Activated CD4-positive, alpha-beta T cell treated with anti-CD3 and anti-CD28 coated beads, Interleukin-2, amount 10 ng/mL, durations not matched to agents 7 days and 5 days (primary cell): ENCODE measurements around the gene FHL1. TPM values are rescaled to one million over a fixed set of nuclear protein-coding genes. Genes with fewer than 3 reads are reported as not detected.

Source experiments
- CTCF ChIA-PET: fragments of 350-600 bp; sonication (Branson Sonifier 250); formaldehyde crosslinking; loops from one replicate; lab custom pipeline; 2021; ENCODE audit warnings: antibody characterized with exemption; lab: Charles Lee
- POLR2A ChIA-PET: fragments of 350-600 bp; sonication (Branson Sonifier 250); formaldehyde crosslinking; loops from one replicate; lab custom pipeline; 2021; ENCODE audit warnings: antibody characterized with exemption; lab: Charles Lee
- DNase-seq: peaks from one replicate; pipeline ENCODE4 v3.0.0-alpha.2; 2020
- H3K27ac Mint-ChIP-seq: one replicate; pipeline ENCODE4 v1.8.0; 2021; ENCODE audit warnings: mild to moderate bottlenecking, moderate library complexity, mixed read lengths
- H3K27me3 Mint-ChIP-seq: one replicate; pipeline ENCODE4 v1.8.0; 2021; ENCODE audit warnings: mixed read lengths
- H3K36me3 Mint-ChIP-seq: one replicate; pipeline ENCODE4 v1.8.0; 2021; ENCODE audit warnings: low read depth, mixed read lengths
- H3K4me1 Mint-ChIP-seq: one replicate; pipeline ENCODE4 v1.8.0; 2021; ENCODE audit warnings: mixed read lengths
- H3K4me3 Mint-ChIP-seq: one replicate; pipeline ENCODE4 v1.8.0; 2021; ENCODE audit warnings: mild to moderate bottlenecking, moderate library complexity, mixed read lengths
- H3K9me3 Mint-ChIP-seq: one replicate; pipeline ENCODE4 v1.8.0; 2021; ENCODE audit warnings: mixed read lengths
- total RNA-seq, 2 experiments: library from RNA; stranded (reverse); gene quantifications; one replicate each; pipeline ENCODE4 v1.2.3, GENCODE V29; 2021

FHL1 gene
- total RNA-seq, 2 experiments from 2014 or later = 12.8 to 16.7 TPM

GRCh38 chrX:136206916-136207315 lies 59.6 kb downstream of the FHL1 start:
- no peak for DNase-seq
- Mint-ChIP-seq H3K27me3 (no peaks in the 10 kb centered on the region), H3K27ac (no peak overlapping the region), H3K36me3 (peaks cover 2% of the 10 kb centered on the region), H3K4me3 (no peak overlapping the region), H3K4me1 (peaks cover 33% of the 10 kb centered on the region), H3K9me3 (no peaks in the 10 kb centered on the region)
- ChIA-PET POLR2A (no interaction called here), CTCF (no interaction called here)

- DNase-seq = no peak
- CTCF ChIA-PET = no interaction called here
- no peaks in the 10 kb centered on the region for H3K9me3 Mint-ChIP-seq
- POLR2A ChIA-PET = no interaction called here
- H3K36me3 Mint-ChIP-seq = peaks cover 2% of the 10 kb centered on the region
- H3K27ac Mint-ChIP-seq = no peak overlapping the region
- no peaks in the 10 kb centered on the region for H3K27me3 Mint-ChIP-seq
- H3K4me1 Mint-ChIP-seq = peaks cover 31% of the 10 kb centered on the region
- no peak overlapping the region for H3K4me3 Mint-ChIP-seq
Observed at GRCh38 chrX:136207546-136207945, 60.2 kb downstream of the FHL1 start.

GRCh38 chrX:136209016-136209738 lies 61.8 kb downstream of the FHL1 start:
- H3K27me3 Mint-ChIP-seq = no peaks in the 10 kb centered on the region
- H3K4me3 Mint-ChIP-seq = no peak overlapping the region
- H3K27ac Mint-ChIP-seq = peak overlapping the region; percentile 57
- peaks cover 2% of the 10 kb centered on the region for H3K36me3 Mint-ChIP-seq
- peaks cover 16% of the 10 kb centered on the region for H3K4me1 Mint-ChIP-seq
- POLR2A ChIA-PET = no interaction called here
- H3K9me3 Mint-ChIP-seq = no peaks in the 10 kb centered on the region
- DNase-seq = peak; percentile 49
- CTCF ChIA-PET = interaction anchor here (0.6 to 1.1 kb wide), 4 partner anchors 21 to 180 kb away, joined by 3 read pairs; no protein-coding TSS in a partner anchor

GRCh38 chrX:136209751-136210150 lies 62.4 kb downstream of the FHL1 start:
- Mint-ChIP-seq H3K27me3 (no peaks in the 10 kb centered on the region), H3K9me3 (no peaks in the 10 kb centered on the region), H3K27ac (peak overlapping the region; percentile 57), H3K4me3 (no peak overlapping the region), H3K4me1 (peaks cover 11% of the 10 kb centered on the region), H3K36me3 (peaks cover 2% of the 10 kb centered on the region)
- POLR2A ChIA-PET = no interaction called here
- no peak for DNase-seq
- CTCF ChIA-PET = interaction anchor here (1.0 to 1.1 kb wide), 3 partner anchors 59 to 180 kb away, joined by 3 read pairs; no protein-coding TSS in a partner anchor

GRCh38 chrX:136210243-136210642 lies 62.9 kb downstream of the FHL1 start:
- ChIA-PET CTCF (interaction anchor here (1.1 kb wide), 1 partner anchor 58 kb away, joined by 3 read pairs; no protein-coding TSS in a partner anchor), POLR2A (no interaction called here)
- Mint-ChIP-seq H3K4me3 (no peak overlapping the region), H3K27ac (no peak overlapping the region), H3K4me1 (peaks cover 7% of the 10 kb centered on the region), H3K36me3 (peaks cover 2% of the 10 kb centered on the region), H3K27me3 (no peaks in the 10 kb centered on the region), H3K9me3 (no peaks in the 10 kb centered on the region)
- no peak for DNase-seq

GRCh38 chrX:136210806-136211205 lies 63.5 kb downstream of the FHL1 start:
- Mint-ChIP-seq H3K4me3 (no peak overlapping the region), H3K4me1 (peaks cover 4% of the 10 kb centered on the region), H3K36me3 (peaks cover 2% of the 10 kb centered on the region), H3K9me3 (no peaks in the 10 kb centered on the region), H3K27ac (no peak overlapping the region), H3K27me3 (no peaks in the 10 kb centered on the region)
- POLR2A ChIA-PET = no interaction called here
- DNase-seq = no peak
- CTCF ChIA-PET = no interaction called here

GRCh38 chrX:136211766-136212556 lies 64.6 kb downstream of the FHL1 start:
- Mint-ChIP-seq H3K9me3 (no peaks in the 10 kb centered on the region), H3K4me1 (no peaks in the 10 kb centered on the region), H3K4me3 (no peak overlapping the region), H3K27ac (no peak overlapping the region), H3K27me3 (no peaks in the 10 kb centered on the region), H3K36me3 (peaks cover 2% of the 10 kb centered on the region)
- ChIA-PET CTCF (no interaction called here), POLR2A (no interaction called here)
- no peak for DNase-seq

GRCh38 chrX:136212557-136213111 lies 65.3 kb downstream of the FHL1 start:
- Mint-ChIP-seq H3K36me3 (peaks cover 2% of the 10 kb centered on the region), H3K9me3 (no peaks in the 10 kb centered on the region), H3K27me3 (no peaks in the 10 kb centered on the region), H3K4me1 (no peaks in the 10 kb centered on the region), H3K27ac (no peak overlapping the region), H3K4me3 (no peak overlapping the region)
- no peak for DNase-seq
- POLR2A ChIA-PET = no interaction called here
- CTCF ChIA-PET = no interaction called here

- peaks cover 13% of the 10 kb centered on the region for H3K36me3 Mint-ChIP-seq
- H3K27me3 Mint-ChIP-seq = no peaks in the 10 kb centered on the region
- H3K4me3 Mint-ChIP-seq = no peak overlapping the region
- H3K27ac Mint-ChIP-seq = no peak overlapping the region
- no peak for DNase-seq
- peaks cover 10% of the 10 kb centered on the region for H3K4me1 Mint-ChIP-seq
- ChIA-PET POLR2A (no interaction called here), CTCF (no interaction called here)
- H3K9me3 Mint-ChIP-seq = no peaks in the 10 kb centered on the region
Observed at GRCh38 chrX:136214551-136214950, 67.2 kb downstream of the FHL1 start.

GRCh38 chrX:136215559-136215958 lies 68.2 kb downstream of the FHL1 start:
- Mint-ChIP-seq H3K27me3 (no peaks in the 10 kb centered on the region), H3K4me3 (no peak overlapping the region), H3K9me3 (no peaks in the 10 kb centered on the region), H3K4me1 (peaks cover 13% of the 10 kb centered on the region), H3K36me3 (peaks cover 17% of the 10 kb centered on the region), H3K27ac (no peak overlapping the region)
- DNase-seq = no peak
- POLR2A ChIA-PET = no interaction called here
- CTCF ChIA-PET = no interaction called here

GRCh38 chrX:136219893-136220292 lies 72.6 kb downstream of the FHL1 start:
- no peak overlapping the region for H3K27ac Mint-ChIP-seq
- no peak overlapping the region for H3K4me3 Mint-ChIP-seq
- H3K27me3 Mint-ChIP-seq = no peaks in the 10 kb centered on the region
- H3K9me3 Mint-ChIP-seq = no peaks in the 10 kb centered on the region
- no peak for DNase-seq
- CTCF ChIA-PET = no interaction called here
- POLR2A ChIA-PET = no interaction called here
- H3K4me1 Mint-ChIP-seq = peaks cover 22% of the 10 kb centered on the region
- peaks cover 34% of the 10 kb centered on the region for H3K36me3 Mint-ChIP-seq

GRCh38 chrX:136220540-136220939 lies 73.2 kb downstream of the FHL1 start:
- no peak for DNase-seq
- Mint-ChIP-seq H3K27ac (no peak overlapping the region), H3K27me3 (no peaks in the 10 kb centered on the region), H3K9me3 (no peaks in the 10 kb centered on the region), H3K4me3 (no peak overlapping the region), H3K4me1 (peaks cover 22% of the 10 kb centered on the region), H3K36me3 (peaks cover 38% of the 10 kb centered on the region)
- ChIA-PET CTCF (no interaction called here), POLR2A (no interaction called here)

- DNase-seq = no peak
- ChIA-PET POLR2A (no interaction called here), CTCF (no interaction called here)
- Mint-ChIP-seq H3K9me3 (no peaks in the 10 kb centered on the region), H3K27ac (no peak overlapping the region), H3K4me3 (no peak overlapping the region), H3K27me3 (no peaks in the 10 kb centered on the region), H3K4me1 (peaks cover 22% of the 10 kb centered on the region), H3K36me3 (peaks cover 42% of the 10 kb centered on the region)
Observed at GRCh38 chrX:136220951-136221350, 73.6 kb downstream of the FHL1 start.
